ENCODE results near the gene RFX2. TPM values are rescaled to one million over a fixed set of nuclear protein-coding genes. Genes with fewer than 3 reads are reported as not detected.

The RFX2 gene
- total RNA-seq, 1 experiment from 2014 or later: 3.7 TPM

- H3T11ph ChIP-seq (ENCODE audit: low read length): no peak overlapping the region
- H2BK15ac ChIP-seq (ENCODE audit: low read depth, low read length): no peak overlapping the region
- H4K8ac ChIP-seq (replicated peaks; ENCODE audit: insufficient read length, low read depth, low read length): no peak overlapping the region
- H3K4me3 Mint-ChIP-seq: no peak overlapping the region
- H3K9ac ChIP-seq (ENCODE audit: extremely low read depth, insufficient read length, low read length): no peak overlapping the region
- H3K23ac ChIP-seq (ENCODE audit: insufficient read length, low read depth, low read length): no peak overlapping the region
- no peaks in the 10 kb centered on the region for H3K9me3 ChIP-seq (ENCODE audit: control insufficient read depth, low read depth, low read length)
- no peak overlapping the region for H4K91ac ChIP-seq (ENCODE audit: insufficient read length, low read depth, low read length)
- no peak overlapping the region for H3K4ac ChIP-seq (ENCODE audit: low read depth, low read length)
- no peak overlapping the region for H2BK120ac ChIP-seq (ENCODE audit: low read depth, low read length, poor library complexity, severe bottlenecking)
- no peak for DNase-seq
- WGBS (ENCODE audit: extremely low coverage, insufficient read length, low lambda C conversion rate): no CpG with 5 or more reads among the region's 37 CpGs
- H2BK12ac ChIP-seq (ENCODE audit: insufficient read length, low read depth, low read length): no peak overlapping the region
- H4K20me1 ChIP-seq (ENCODE audit: control insufficient read depth, insufficient read depth, insufficient read length): no peaks in the 10 kb centered on the region
- H3K4me2 ChIP-seq (ENCODE audit: insufficient read depth, insufficient read length, low read length): no peak overlapping the region
- H3K4me1 Mint-ChIP-seq: peaks cover 2% of the 10 kb centered on the region in 2 experiments; a peak in 1 of 4 replicates
- TF ChIP-seq CTCF (conservative IDR thresholded peaks at IDR 0.05): no peak
- no peaks in the 10 kb centered on the region for H3K79me2 ChIP-seq (ENCODE audit: insufficient read depth, low read length)
- H3K18ac ChIP-seq (ENCODE audit: insufficient read length, low read depth, low read length): no peak overlapping the region
- no peak overlapping the region for H3K14ac ChIP-seq (ENCODE audit: insufficient read depth, low read length)
- no peaks in the 10 kb centered on the region for H3K27me3 ChIP-seq (ENCODE audit: insufficient read depth, low read length)
- H2AFZ ChIP-seq (ENCODE audit: low read length): no peak overlapping the region
- no peak overlapping the region for H3K56ac ChIP-seq (ENCODE audit: insufficient read length, low read depth, low read length)
- no peaks in the 10 kb centered on the region for H3K23me2 ChIP-seq (ENCODE audit: insufficient read length, low read depth, low read length, poor library complexity, severe bottlenecking)
- H3K36me3 Mint-ChIP-seq (ENCODE audit: insufficient read depth in 1 of 3, low read depth in 3 of 3): peaks cover 3 to 12% (median 9%) of the 10 kb centered on the region in 3 experiments; a peak in 4 of 7 replicates
- H3K4me1 ChIP-seq (ENCODE audit: insufficient read depth, low read length): no peaks in the 10 kb centered on the region
- no peak overlapping the region for H3K27ac Mint-ChIP-seq
- H3K9me3 Mint-ChIP-seq: peaks cover 3 to 4% of the 10 kb centered on the region in 2 experiments; a peak in 3 of 5 replicates
- no peak overlapping the region for H4K5ac ChIP-seq (ENCODE audit: insufficient read length, low read depth, low read length)
- H3K27ac ChIP-seq (ENCODE audit: insufficient read length, low read depth, low read length): no peak overlapping the region
- no peak overlapping the region for H2BK20ac ChIP-seq (ENCODE audit: low read depth, low read length, poor library complexity, severe bottlenecking)
- H2BK5ac ChIP-seq (ENCODE audit: insufficient read length, low read length): no peak overlapping the region
- no peaks in the 10 kb centered on the region for H3K79me1 ChIP-seq (ENCODE audit: insufficient read depth, low read depth, low read length, poor library complexity, severe bottlenecking)
- H3K27me3 Mint-ChIP-seq (ENCODE audit: low read depth): peaks cover 4% of the 10 kb centered on the region
- H2AK5ac ChIP-seq (ENCODE audit: insufficient read length, low read length): no peak overlapping the region
These were observed 113.5 kb downstream of the RFX2 start for GRCh38 chr19:5996623-5997320.
